GM12873 (cell line): ENCODE data around the gene CELF4.

Experiments
- CTCF ChIP-seq: IDR thresholded peaks from 2 replicates; pipeline ENCODE4 v1.5.1; 2012; ENCODE audit warnings: low read depth, mild to moderate bottlenecking, moderate library complexity, low read length, control low read depth; ENCODE audit not compliant: insufficient read depth; ENCODE audit errors: missing control alignments

Gene CELF4

GRCh38 chr18:37318360-37319355, 246.9 kb downstream of the CELF4 start:
- TF ChIP-seq CTCF: no peak

GRCh38 chr18:37317486-37317885, 248.1 kb downstream of the CELF4 start:
- no peak for TF ChIP-seq CTCF

- TF ChIP-seq CTCF: no peak
Measured at GRCh38 chr18:37316468-37316867, 249.1 kb downstream of the CELF4 start.

GRCh38 chr18:37315935-37316334, 249.7 kb downstream of the CELF4 start:
- no peak for TF ChIP-seq CTCF

GRCh38 chr18:37314534-37314933, 251.1 kb downstream of the CELF4 start:
- peak; percentile 17 for TF ChIP-seq CTCF

GRCh38 chr18:37313624-37314023, 252.0 kb downstream of the CELF4 start:
- no peak for TF ChIP-seq CTCF

GRCh38 chr18:37309861-37310260, 255.7 kb downstream of the CELF4 start:
- no peak for TF ChIP-seq CTCF
